Inferior parietal cortex (tissue), 1 donor: ENCODE data around the gene TWF1.
"Not testable (repeated sequence)": the region's sequence is repeated elsewhere in the genome, so short reads cannot be mapped to it uniquely, and the experiment has no call there.

Source experiments
- DNase-seq: peaks from one replicate; pipeline ENCODE4 v3.0.0-alpha.2; 2016; ENCODE audit errors: extremely low spot score

Gene TWF1

DNA sequence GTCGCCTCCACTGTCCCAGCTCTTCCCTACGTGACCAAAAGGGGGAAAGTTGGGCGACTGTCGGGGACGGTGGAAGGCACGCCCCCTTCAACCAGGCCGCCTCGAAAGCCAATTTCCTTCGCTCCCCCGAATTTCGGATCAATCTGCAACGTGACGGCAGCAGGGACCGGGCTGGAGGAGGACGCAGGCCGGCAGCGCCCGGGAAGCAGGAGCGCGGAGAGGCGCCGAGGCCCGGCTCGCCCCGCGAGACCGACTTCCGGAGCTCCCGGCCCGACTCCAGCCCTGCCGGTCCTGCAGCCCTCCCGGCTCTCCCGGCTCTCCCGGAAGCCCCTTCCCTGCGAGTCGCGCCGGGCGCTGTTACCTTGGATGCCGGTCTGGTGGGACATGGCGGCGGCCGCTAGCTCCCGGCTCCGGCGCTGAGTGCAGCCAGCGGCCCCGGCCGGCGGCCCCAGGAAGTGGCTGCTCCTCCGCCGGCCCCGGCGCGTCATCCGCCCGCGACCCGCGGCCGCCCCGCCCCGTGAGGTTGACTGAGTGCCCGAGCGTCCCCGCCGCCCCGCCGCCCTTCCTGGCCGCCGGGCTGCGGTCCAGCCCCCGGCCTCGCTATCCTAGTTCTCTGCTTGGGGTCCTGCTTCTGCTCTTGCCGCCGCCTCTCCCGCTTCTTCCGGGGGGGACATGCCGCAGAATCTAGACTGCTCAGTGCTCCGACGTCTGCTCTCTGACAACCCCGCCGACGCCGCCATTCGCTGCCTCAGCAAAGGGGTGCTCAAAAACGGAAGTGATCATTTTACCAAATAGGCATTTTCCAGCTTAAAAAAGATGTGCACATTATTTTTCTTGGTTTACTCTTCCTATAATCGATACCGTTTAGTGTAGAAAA is at the start of gene TWF1:
TSS of gene TWF1 (minus strand) at position 458 of the 877 bp plus-strand sequence. CDS start at position 386, 72 bp downstream.
- peak; percentile 77 for DNase-seq

DNA sequence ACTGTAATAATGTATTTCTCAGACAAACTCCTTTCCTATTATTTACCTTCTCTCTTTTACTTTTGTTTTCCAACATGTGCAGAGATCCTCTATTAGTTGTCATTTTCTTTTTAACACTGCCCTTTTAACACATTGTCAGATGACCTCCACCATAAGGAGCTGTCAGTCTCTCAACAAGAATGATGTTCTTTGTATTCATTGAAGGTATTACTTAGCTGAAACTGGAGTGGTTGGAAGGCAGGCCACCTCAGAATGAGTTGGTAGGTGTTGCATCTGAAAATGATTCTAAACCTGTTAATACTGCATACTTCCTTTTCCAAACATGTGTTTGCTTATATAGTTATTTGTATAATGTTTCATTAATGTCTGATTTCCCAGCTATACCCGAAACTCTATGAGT is 46.6 kb upstream of the TWF1 start:
- DNase-seq, result no peak

- no peak for DNase-seq
Measured at GRCh38 chr12:43848786-43849185, 42.7 kb upstream of the TWF1 start.

DNA sequence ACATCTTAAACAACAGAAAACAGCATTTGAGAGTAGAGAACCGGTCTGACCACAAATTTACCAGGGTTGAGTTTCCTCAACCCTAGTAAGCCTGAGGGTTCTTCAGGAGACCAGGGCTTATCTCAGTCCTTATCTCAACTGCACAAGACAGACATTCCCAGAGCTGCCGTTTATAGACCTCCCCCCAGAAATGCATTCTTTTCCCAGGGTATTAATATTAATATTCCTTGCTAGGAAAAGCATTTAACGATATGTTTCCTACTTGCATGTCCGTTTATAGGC is 42.0 kb upstream of the TWF1 start:
- DNase-seq, result no peak

DNA sequence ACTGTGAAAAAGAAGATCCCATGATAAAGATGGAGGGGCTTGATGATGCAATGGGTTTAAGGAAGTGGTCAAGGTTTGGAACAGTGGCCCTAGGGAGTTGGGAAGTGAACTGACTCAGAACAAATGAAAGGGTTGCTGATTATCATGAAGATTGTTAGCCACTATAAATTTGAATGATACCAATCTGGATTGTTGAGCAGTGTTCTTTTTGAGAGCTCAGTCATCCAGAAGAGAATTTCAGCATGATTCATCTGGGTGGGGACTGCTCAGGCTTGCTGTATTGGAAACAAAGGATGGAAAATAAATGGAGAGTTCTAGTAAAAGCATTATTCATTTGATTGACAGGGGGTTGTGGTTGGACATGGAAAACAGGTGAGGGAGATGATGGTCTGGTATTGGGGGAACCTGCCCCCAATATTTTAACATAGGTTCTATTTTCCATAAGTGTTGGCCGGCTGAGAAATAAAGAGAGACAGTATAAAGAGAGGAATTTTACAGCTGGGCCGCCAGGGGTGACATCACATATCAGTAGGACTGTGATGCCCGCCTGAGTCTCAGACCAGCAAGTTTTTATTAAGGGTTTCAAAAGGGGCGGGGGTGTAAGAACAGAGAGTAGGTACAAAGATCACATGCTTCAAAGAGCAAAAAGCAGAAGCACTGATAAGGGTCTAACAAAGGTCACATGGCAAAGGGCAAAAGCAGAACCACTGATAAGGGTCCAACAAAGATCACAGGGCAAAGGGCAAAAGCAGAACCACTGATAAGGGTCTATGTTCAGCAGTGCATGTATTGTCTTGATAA is 41.5 kb upstream of the TWF1 start:
- not testable (repeated sequence) for DNase-seq

DNA sequence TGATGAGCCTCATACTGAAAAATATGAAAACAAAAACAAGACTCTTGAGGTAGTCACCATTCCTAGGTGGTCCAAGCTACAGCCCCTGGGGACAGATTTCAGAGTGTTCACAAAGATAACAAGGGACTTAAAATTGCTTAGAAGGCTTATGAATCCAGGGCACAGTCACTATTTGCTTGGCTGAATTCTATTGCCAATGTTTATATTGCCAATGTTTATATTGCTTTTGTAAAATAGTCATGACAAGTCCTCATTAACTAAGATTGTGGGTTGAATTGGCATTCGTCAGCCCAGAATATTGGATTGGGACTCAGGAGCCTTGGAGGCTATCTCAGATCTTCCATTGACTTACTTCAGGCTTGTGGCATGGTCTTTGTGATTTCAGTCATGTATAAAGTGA is 36.1 kb upstream of the TWF1 start:
- DNase-seq, result no peak

GRCh38 chr12:43841253-43841652 is 35.1 kb upstream of the TWF1 start:
- no peak for DNase-seq

DNA sequence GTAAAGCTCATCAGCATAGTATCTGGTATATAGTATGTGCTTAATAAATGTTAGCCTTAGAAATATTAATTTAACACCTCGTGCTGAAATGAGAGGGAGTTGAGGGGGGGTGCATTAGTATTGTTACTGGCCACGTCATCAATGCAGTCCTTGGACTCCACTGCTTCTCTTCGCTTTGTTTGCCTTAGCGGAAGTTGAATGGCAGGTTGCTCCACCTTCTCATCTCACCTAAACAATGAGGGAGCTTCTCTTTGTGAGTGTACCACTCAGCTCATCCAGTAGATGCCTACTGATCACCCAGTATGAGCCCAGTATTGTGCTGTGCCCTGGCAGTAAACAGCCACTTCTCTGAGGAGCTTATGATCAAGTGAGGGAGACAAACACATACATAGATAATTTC is 34.2 kb upstream of the TWF1 start:
- no peak for DNase-seq

DNA sequence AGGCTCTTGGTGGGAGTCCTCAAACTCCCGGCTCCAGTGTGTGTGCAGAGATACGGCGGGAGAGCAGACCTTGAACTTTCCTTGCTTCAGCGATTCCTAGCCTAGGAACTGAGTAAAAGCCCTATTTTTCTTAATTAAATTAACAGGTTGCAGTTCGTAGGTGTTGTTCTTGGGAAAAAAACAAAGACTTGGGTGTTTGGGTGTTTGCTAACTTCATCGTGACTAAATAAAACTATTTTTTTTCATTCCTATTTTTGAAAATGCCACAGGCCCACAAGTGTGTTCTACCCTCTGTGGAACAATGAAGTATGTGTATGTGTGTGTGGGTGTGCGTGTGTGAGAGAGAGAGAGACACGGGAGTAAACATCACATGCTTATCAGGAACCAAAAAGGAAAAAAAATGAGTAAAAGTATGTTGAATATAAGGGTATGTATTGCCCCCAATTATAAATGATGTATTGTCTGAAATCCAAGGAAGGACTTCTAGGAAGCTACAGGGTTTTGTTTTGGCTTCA is 30.4 kb upstream of the TWF1 start:
- peak; percentile 42 for DNase-seq

DNA sequence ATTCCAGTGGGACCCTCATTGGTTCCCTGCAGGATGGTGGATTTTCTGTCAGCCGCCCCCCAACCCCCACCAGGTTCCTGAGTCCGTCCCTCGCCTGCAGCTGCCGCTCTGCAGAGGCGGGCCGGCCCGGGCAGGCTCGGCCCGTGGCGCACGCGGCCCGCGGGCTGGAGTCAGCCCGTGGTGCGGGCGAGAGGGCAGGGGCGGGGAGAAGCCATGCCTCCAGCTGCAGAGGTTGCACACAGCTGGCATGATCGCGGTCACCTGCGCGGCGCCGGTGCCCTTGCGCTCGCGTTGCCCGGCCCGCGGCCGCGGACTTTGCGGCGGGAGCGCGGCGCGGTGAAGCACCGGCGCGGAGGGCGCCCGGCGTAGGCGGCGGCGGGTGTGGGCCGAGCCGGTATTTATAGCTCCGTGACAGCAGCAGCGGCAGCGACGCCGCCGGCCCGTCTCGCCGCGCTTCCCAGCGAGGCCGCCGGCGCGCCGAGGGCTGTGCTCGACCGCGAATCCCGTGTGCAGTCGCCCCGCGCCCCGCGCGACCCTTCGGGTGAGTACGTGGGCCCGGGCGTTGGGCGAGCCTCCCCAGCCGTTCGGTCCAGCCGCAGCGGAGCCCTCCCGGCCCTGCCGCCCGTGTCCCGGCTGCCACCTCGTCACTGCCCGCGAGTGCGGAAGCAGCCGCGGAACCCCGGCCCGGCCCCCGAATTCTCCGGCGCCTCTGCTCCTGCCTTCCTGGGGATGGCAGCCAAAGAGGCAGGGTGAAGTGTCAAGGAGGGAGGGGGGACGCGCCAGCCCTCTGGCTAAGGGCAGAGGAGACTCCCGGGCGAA is 29.7 kb upstream of the TWF1 start, which contains the start of gene TMEM117:
TSS of gene TMEM117 (plus strand) at position 426 of the 819 bp plus-strand sequence.
- peak; percentile 48 for DNase-seq

DNA sequence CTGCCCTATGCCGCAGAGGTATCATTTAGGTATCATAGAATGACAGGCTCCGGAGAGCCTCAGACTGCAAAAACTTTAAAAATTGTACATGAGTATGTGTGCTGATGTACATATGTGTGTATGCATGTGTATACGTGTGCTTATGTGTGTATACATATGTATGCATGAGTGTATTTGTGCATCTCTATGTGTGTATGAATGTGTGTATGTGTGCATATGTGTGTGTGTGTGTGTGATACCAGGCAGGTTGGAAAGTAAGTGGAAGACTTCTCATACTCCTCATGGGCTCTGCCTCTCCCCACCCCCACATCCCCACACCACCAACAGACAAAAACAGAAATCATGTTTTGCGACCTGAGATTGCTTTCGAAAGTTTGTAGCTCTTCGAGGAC is 29.1 kb upstream of the TWF1 start:
- DNase-seq, result no peak

GRCh38 chr12:43832463-43833168 is 26.5 kb upstream of the TWF1 start:
- no peak for DNase-seq

DNA sequence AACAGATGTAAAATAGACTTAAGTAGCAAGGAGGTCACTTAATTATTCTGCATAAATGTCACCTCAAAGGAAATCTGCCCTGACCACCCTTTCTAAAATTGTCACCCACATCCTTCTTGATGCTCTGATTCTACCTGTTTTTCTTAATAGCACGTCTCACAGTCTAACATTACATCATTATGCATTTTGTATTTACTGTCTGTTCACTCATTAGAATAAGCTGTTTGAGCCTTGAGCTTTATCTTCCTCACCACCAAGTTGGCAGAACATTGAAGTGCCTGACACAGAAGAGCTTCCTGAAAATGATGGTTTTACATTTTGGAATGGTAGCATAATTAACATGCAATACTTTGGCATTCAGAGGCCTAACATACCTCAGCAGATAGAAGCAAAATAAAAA is 21.0 kb upstream of the TWF1 start:
- no peak for DNase-seq

DNA sequence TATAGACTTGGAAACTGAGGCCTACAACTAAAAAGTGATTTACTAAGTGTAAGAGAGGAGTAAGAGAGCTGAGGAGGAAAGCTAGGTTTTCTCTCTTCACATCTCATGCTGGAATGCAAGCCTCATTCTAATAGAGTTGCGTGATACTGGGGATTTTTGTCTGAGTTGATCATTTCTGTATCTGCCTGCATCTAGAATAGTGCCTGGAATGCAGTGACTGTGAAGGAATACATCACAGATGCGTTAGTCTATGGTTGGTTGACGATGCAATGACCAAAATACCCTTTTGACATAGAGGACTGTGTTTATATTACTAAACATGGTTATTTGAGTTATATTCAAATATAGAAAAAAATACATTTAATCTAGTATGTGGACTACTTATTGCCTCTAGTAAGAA is 20.6 kb upstream of the TWF1 start:
- no peak for DNase-seq

GRCh38 chr12:43824207-43824775 is 18.2 kb upstream of the TWF1 start:
- DNase-seq, result no peak

GRCh38 chr12:43816168-43816567 is 10.1 kb upstream of the TWF1 start:
- no peak for DNase-seq

GRCh38 chr12:43815416-43815815 is 9.3 kb upstream of the TWF1 start:
- DNase-seq, result no peak

GRCh38 chr12:43812926-43813325 is 6.8 kb upstream of the TWF1 start:
- no peak for DNase-seq

GRCh38 chr12:43812057-43812456 is 5.9 kb upstream of the TWF1 start:
- DNase-seq, result no peak

- no peak for DNase-seq
Measured at GRCh38 chr12:43807386-43807785, 1.3 kb upstream of the TWF1 start.

- no peak for DNase-seq
Measured at GRCh38 chr12:43806737-43807072, 588 bp upstream of the TWF1 start.
